Measurements from ENCODE around the gene WNT10A.

The WNT10A gene

GRCh38 chr2:218852911-218853667 is 27.6 kb upstream of the WNT10A start:
- in situ Hi-C loops (cut with MboI; ENCODE audit: low sequenced_read_pairs, unreplicated experiment): loop anchor here (10.0 kb wide), 1 partner anchor 132 kb away; the partner anchor contains the start of gene FEV
- peak; percentile 74 for DNase-seq (ENCODE audit: low spot score)
- TF ChIP-seq, protein P1, sequence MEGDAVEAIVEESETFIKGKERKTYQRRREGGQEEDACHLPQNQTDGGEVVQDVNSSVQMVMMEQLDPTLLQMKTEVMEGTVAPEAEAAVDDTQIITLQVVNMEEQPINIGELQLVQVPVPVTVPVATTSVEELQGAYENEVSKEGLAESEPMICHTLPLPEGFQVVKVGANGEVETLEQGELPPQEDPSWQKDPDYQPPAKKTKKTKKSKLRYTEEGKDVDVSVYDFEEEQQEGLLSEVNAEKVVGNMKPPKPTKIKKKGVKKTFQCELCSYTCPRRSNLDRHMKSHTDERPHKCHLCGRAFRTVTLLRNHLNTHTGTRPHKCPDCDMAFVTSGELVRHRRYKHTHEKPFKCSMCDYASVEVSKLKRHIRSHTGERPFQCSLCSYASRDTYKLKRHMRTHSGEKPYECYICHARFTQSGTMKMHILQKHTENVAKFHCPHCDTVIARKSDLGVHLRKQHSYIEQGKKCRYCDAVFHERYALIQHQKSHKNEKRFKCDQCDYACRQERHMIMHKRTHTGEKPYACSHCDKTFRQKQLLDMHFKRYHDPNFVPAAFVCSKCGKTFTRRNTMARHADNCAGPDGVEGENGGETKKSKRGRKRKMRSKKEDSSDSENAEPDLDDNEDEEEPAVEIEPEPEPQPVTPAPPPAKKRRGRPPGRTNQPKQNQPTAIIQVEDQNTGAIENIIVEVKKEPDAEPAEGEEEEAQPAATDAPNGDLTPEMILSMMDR (IDR thresholded peaks at IDR 0.05; ENCODE audit: borderline replicate concordance, control extremely low read depth, extremely low read depth, insufficient read depth, missing control alignments): peak; percentile 84

DNA sequence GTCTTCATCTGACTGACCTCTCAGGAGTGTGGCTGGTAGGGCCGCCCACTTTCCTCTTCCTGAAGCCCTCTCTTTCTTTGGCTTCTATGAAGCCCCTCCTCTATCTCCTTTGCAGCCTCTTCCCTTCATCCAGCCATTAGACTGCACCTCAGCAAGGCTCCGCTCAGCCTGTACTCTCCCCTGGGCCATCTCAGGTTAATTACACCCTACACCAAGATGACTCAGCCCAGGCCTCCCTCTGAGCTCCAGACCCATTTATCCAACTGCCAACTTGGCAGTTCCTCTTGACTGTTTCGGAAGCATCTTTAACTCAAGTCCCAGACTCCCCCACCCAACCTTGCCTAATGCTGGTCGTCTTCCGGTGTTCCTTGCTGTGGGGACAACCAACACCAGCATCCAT is 26.9 kb upstream of the WNT10A start:
- in situ Hi-C loops (cut with MboI; ENCODE audit: low sequenced_read_pairs, unreplicated experiment): loop anchor here (10.0 kb wide), 1 partner anchor 131 kb away; the partner anchor contains the start of gene FEV
- TF ChIP-seq, protein P1 (IDR thresholded peaks at IDR 0.05; ENCODE audit: borderline replicate concordance, control extremely low read depth, extremely low read depth, insufficient read depth, missing control alignments): no peak
- no peak for DNase-seq (ENCODE audit: low spot score)

DNA sequence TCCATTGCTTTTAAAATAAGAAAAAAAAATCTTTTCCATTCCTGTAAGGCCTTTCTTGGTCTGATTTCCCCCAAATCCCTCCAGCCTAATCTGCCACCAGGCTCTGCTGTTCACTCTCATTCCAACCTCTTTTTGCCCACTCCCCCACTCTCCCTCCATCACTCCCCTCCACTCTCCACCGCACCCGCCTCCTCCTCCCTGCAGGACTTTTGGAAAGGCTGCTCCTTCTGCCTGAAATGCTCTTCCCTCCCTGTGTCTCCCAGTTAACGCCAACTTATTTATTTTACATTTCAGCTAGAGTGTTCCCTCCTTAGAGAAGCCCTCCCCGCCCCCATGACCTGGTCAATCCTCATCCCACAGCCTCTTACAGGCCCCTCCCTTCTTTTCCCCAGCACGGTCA is 25.8 kb upstream of the WNT10A start:
- no peak for DNase-seq (ENCODE audit: low spot score)
- TF ChIP-seq, protein P1 (IDR thresholded peaks at IDR 0.05; ENCODE audit: borderline replicate concordance, control extremely low read depth, extremely low read depth, insufficient read depth, missing control alignments): no peak
- in situ Hi-C loops (cut with MboI; ENCODE audit: low sequenced_read_pairs, unreplicated experiment): loop anchor here (10.0 kb wide), 1 partner anchor 130 kb away; the partner anchor contains the start of gene FEV

DNA sequence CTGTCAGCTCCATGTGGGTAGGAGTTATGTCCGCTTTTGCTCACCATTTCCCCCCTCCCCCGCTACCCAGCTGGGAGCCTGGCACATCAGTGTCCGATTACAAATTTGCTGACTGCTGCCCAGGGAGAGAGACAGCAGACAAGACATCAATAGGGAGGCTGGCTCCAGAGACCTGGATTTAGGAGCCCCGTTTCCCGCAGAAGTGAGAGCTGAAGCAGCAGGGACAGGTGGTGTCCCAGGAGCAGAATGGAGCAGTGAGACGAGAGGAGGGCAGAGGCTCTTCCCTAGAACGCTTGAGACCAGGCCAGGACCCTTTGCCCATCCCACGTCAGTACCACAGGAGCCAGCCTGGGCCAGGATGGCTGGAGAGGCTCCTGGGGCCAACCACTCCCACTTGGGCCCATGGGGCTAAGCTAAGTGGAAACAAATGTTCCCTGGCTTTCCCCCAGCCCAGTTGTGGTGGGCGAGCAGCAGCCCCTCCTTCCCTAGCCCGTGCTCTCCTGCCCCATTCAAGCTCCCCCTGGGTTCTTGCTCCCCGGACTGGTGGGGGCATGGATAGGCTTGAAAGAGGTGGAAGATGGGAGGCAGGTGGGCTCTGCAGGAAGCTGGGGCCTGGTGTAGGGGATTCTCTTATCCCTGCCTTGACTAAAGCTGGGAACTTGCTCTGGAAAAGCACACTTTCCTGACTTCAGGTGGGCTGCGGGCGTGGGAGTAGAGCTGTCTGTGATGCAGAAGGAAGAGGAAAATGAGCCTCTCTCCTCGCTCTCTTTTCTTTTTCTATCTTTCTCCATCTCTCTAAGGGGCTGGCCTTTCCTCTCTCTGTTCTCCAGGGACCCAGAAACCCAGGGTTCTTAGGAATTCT is 25.1 kb upstream of the WNT10A start:
- in situ Hi-C loops (cut with MboI; ENCODE audit: low sequenced_read_pairs, unreplicated experiment): loop anchor here (10.0 kb wide), 1 partner anchor 129 kb away; the partner anchor contains the start of gene FEV
- TF ChIP-seq, protein P1 (IDR thresholded peaks at IDR 0.05; ENCODE audit: borderline replicate concordance, control extremely low read depth, extremely low read depth, insufficient read depth, missing control alignments): no peak
- DNase-seq (ENCODE audit: low spot score): no peak

GRCh38 chr2:218856167-218856895 is 24.3 kb upstream of the WNT10A start:
- DNase-seq (ENCODE audit: low spot score): no peak
- TF ChIP-seq, protein P1 (IDR thresholded peaks at IDR 0.05; ENCODE audit: borderline replicate concordance, control extremely low read depth, extremely low read depth, insufficient read depth, missing control alignments): no peak
- in situ Hi-C loops (cut with MboI; ENCODE audit: low sequenced_read_pairs, unreplicated experiment): loop anchor here (10.0 kb wide), 1 partner anchor 128 kb away; the partner anchor contains the start of gene FEV

- in situ Hi-C loops (cut with MboI; ENCODE audit: low sequenced_read_pairs, unreplicated experiment): loop anchor here (10.0 kb wide), 1 partner anchor 128 kb away; the partner anchor contains the start of gene FEV
- TF ChIP-seq, protein P1 (IDR thresholded peaks at IDR 0.05; ENCODE audit: borderline replicate concordance, control extremely low read depth, extremely low read depth, insufficient read depth, missing control alignments): no peak
- DNase-seq (ENCODE audit: low spot score): no peak
Observed at GRCh38 chr2:218856896-218857243, 23.8 kb upstream of the WNT10A start.
